Measurements from ENCODE around the gene CDK5RAP1. TPM values are rescaled to one million over a fixed set of nuclear protein-coding genes. Genes with fewer than 3 reads are reported as not detected.
"Not testable (repeated sequence)": the region's sequence is repeated elsewhere in the genome, so short reads cannot be mapped to it uniquely, and the experiment has no call there.

The CDK5RAP1 gene
- total RNA-seq, 1 donor from 2014 or later: 21.3 TPM

GRCh38 chr20:33423875-33424274, 22.6 kb upstream of the CDK5RAP1 start:
- not testable (repeated sequence) for DNase-seq (ENCODE audit: low spot score)
- intact Hi-C loops (cut with DNase I): loop anchor here (1.0 to 2.0 kb wide), 2 partner anchors 9 to 17 kb away; no protein-coding TSS in a partner anchor

DNA sequence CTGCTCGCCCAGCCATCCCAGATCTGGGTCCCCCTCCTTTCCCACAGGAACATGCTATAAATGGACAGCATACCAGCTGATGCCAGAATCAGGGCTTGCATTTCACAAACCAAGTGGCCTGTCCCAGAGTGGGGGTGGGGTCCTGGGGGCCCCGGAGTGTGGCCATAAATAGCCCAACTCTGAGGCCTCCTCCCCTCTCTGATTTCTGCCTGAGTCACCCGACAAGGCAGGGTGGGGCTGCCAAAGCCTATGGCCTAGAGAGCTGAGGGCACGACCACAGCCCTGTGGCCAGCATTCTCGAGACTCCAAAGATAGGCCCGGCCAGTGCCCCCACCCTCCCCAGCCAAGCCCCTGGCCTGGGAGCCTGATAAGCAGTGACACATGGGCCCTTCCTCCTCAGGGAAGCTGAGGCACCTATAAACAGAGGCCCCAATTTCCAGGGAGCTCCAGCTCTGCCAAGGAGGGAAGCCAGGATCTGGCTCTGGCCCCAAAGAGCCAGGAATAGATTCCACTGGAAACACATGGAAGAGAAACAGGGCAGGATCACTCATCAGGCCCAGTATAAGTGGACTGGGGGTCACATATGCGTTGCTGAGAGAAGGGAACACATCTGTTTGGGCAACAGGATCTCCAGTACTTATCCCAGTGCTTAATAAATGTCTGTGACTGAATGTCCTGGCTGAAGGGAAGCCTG, 22.0 kb upstream of the CDK5RAP1 start:
- peak; percentile 90 for DNase-seq (ENCODE audit: low spot score)
- intact Hi-C loops (cut with DNase I): loop anchor here (1.0 to 2.0 kb wide), 2 partner anchors 10 to 18 kb away; no protein-coding TSS in a partner anchor

DNA sequence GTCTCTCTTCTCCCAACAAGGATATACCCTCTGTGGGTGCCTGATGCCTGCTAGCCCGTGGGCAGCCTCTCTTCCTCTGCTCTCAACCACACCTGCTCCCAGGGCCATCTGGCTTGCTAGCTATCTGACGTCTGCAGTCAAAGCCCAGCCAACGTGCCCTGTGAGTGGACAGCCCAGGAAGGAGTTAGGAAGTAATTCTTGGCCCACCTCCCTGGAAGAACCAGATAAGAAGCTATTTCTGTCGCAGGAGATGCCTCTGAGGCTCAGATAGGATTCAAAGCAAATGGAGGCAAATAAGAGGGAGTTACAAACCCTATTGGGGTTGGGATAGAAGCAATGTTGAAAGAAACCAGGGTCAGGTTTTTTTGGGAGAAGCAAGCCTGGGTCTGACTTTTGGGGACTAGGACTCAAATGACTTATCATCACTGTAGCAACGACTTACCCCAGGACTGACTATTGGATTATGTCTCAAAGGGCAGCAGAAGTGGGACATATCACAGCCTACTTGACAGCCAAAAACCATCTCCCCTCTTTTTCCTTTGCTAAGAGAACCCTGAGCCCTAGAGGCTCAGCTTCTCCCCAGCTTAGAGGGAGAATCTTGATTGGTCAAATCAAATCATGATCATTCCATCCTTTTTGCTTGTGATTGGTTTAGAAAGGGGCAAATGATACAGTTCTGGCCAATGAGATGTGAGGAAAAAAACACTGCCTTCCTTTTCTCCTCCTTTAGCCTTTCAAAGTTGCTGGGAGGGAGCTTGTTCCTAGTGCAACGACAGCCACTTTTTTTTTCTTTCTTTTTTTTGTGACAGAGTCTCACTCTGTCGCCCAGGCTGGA, 18.0 kb upstream of the CDK5RAP1 start:
- intact Hi-C loops (cut with DNase I): no loop called here
- DNase-seq (ENCODE audit: low spot score): peak; percentile 91

DNA sequence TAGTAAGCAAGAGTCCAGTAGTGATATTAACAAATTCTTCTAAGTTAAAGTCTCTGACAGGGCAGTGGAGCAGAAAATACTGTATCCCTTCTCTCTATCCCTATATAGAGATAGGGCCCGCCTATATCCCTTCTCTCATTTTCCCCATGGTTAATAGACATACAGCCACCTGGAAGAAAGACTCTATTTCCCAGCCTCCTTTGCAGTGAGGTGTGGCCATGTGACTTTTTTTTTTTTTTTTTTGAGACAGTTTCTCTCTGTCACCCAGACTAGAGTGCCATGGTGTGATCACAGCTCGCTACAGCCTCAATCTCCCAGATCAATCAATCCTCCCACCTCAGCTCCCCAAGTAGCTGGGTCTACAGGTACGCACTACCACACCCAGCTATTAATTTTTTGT, 16.7 kb upstream of the CDK5RAP1 start:
- no peak for DNase-seq (ENCODE audit: low spot score)
- intact Hi-C loops (cut with DNase I): no loop called here

DNA sequence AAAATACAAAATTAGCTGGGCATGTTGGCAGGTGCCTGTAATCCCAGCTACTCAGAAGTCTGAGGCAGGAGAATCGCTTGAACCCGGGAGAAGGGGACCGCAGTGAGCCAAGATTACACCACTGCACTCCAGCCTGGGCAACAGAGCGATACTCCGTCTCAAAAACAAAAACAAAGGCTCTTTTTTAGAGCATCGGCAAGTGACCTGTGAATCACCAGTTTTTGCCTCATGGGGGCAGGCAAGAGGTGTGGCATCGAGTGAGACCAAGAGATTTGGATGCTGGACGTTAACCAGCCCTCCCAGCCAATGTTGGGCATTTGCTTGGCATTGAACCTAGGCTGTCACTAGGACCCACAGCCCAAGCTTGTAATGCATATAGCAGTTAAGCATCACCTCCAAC, 14.6 kb upstream of the CDK5RAP1 start:
- DNase-seq (ENCODE audit: low spot score): no peak
- intact Hi-C loops (cut with DNase I): no loop called here

- DNase-seq (ENCODE audit: low spot score): no peak
- intact Hi-C loops (cut with DNase I): no loop called here
Observed at GRCh38 chr20:33412484-33412838, 11.1 kb upstream of the CDK5RAP1 start.

- DNase-seq (ENCODE audit: low spot score): no peak
- intact Hi-C loops (cut with DNase I): no loop called here
Observed at GRCh38 chr20:33411711-33412483, 10.6 kb upstream of the CDK5RAP1 start.

DNA sequence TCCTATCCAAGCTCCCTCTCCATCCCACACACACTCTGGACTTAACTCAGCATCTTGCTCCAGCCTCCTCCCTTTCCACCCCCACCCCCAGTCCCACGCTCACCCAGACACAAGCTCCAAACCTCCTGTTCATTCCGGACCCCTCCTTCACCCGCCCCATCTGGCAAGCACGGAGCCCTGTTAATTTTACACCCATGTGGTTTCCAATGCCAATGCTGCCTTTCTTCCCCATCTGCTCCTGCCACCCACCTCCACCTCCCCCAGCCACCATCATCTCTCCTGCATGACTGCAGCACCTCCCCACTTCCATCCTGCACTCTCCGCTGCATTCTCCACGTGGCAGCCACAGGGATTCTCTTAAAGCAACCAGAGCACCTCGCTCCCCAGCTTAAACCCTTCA, 9.9 kb upstream of the CDK5RAP1 start:
- no peak for DNase-seq (ENCODE audit: low spot score)
- intact Hi-C loops (cut with DNase I): no loop called here

- intact Hi-C loops (cut with DNase I): no loop called here
- no peak for DNase-seq (ENCODE audit: low spot score)
Observed at GRCh38 chr20:33410081-33410742, 8.9 kb upstream of the CDK5RAP1 start.

GRCh38 chr20:33408716-33409654, 7.7 kb upstream of the CDK5RAP1 start:
- intact Hi-C loops (cut with DNase I): no loop called here
- DNase-seq (ENCODE audit: low spot score): no peak

DNA sequence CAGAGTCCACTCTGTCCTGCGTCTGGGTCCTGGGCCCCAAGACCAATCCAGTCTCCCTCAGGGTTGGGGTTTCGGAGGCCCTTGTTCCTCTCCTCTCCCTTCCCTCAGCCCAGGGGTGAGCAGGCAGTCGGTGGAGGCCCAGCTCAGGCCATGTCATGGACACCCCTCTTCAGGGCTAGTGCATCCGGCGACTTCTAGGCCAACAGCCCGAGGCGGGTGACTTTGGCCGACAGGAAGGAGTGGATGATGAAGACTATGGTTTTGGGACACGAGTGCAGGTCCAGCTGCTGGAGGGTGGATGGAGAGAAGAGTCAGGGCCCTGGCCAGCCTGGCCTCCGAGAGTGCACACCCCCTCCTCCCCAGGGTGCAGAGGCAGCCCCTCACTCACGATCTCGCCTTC, 7.0 kb upstream of the CDK5RAP1 start:
- intact Hi-C loops (cut with DNase I): no loop called here
- no peak for DNase-seq (ENCODE audit: low spot score)

- intact Hi-C loops (cut with DNase I): no loop called here
Observed at GRCh38 chr20:33407796-33408195, 6.5 kb upstream of the CDK5RAP1 start.

DNA sequence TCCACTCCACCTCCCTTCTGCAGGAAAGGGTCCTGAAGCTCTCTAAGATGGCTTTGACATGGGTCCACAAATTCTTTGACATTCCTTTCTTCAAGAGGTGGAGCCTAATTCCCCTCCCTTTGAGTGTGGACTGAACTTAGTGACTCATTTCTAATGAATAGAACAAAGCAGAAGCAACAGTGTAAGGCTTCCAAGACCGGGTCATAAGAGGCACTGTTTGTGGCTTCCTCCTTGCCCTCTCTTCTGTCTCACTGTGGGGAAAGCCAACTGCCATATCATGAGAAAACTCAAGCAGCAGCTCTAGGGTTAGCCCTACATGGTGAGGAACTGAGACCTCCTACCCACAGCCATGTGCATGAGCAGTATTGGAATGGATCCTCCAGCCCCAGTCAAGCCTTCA, 5.9 kb upstream of the CDK5RAP1 start:
- intact Hi-C loops (cut with DNase I): no loop called here

More at GRCh38 chr20:33407796-33408195, 6.5 kb upstream of the CDK5RAP1 start:
- DNase-seq (ENCODE audit: low spot score): no peak

DNA sequence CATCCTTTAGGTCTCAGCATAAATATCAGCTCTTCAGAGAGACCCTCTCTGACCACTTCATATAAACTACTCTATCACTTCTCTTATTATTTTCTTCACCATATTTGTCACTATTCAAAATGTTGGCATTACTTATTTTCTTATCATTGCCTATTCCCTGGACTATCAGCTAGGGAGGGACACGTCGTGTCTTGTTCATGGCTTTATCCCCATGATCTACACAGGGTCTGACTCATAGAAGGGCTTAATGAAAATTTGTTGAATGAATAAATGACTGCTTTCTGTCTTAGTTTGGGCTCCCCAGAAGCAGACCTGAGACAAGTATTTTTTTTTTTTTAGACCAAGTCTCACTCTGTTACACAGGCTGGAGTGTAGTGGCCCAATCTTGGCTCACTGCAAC, 3.0 kb upstream of the CDK5RAP1 start:
- no peak for DNase-seq (ENCODE audit: low spot score)
- intact Hi-C loops (cut with DNase I): no loop called here

More for the DNA sequence above, 5.9 kb upstream of the CDK5RAP1 start:
- DNase-seq (ENCODE audit: low spot score): no peak

DNA sequence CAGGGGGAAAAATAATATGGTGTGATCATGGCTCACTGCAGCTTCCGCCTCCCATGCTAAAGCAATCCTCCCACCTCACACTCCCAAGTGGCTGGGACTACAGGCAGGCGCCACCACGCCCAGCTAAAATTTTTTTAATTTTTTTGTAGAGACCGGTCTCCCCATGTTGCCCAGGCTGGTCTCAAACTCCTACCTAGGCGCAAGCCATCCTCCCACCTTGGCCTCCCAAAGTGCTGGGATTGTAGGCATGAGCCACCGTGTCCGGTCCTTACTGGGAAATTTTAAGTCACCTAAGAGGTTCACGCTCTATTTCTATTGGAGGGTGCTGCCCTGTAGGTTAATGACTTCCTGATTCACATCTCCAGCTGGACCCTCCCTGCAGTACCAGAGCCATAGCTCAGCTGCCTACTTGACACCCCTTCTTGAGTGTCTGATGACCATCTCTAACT, 626 bp upstream of the CDK5RAP1 start:
- intact Hi-C loops (cut with DNase I): no loop called here
- no peak for DNase-seq (ENCODE audit: low spot score)

DNA sequence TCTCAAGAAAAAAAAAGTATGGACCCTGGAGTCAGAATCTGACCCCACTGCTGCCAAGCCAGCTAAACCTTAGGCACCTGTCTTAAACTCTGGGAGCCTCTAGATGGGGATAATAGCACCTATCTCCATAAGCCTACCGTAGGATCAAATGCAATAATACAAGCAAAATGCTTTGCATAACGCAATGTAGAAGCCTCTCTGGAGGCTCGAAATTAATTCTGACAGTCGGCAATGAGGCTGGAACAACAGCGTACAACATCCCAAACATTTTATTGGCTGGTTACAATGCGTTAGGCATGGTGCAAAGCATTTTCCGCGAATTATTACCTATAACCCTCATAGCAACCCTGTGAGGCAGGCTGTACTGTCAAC, 521 bp downstream of the CDK5RAP1 start:
- intact Hi-C loops (cut with DNase I): no loop called here
- no peak for DNase-seq (ENCODE audit: low spot score)

DNA sequence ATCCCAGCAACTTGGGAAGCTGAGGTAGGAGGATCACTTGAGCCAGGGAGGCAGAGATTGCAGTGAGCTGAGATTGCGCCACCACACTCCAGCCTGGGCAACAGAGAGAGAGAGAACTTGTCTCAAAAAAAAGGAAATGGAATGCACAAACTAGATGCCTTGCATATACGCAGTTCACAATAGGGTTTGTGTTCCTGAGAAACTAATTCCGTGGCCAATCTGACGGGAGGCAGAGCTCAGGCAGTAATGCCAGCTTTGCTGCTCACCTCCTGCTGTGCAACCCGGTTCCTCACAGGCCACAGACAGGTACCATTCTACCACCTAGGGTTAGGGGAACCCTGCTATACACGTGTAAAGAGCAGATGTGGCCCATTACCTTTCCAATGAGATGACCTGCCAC, 1.4 kb downstream of the CDK5RAP1 start:
- DNase-seq (ENCODE audit: low spot score): no peak
- intact Hi-C loops (cut with DNase I): no loop called here

GRCh38 chr20:33394718-33395117, 6.6 kb downstream of the CDK5RAP1 start:
- intact Hi-C loops (cut with DNase I): no loop called here
- no peak for DNase-seq (ENCODE audit: low spot score)

DNA sequence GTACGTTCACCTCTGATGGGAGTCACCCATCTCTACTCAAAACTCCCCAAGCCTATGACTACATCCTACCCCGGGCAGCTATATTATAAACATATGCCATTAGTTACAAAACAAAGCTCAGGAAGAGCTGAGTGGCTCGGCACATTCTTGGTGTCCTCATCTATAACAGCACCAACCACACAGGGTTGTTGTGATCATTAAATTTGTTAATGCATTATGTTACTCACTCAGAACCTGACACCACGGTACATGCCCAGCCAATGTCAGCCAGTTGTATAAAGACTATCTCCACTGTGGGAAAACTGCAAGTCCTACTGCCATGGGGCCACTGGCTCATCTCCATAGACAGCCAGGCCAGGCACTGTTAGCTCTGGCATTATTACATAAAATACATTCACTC, 7.7 kb downstream of the CDK5RAP1 start:
- intact Hi-C loops (cut with DNase I): no loop called here
- DNase-seq (ENCODE audit: low spot score): no peak
